H1 (cell line): ENCODE measurements around the gene CDH10. TPM values are rescaled to one million over a fixed set of nuclear protein-coding genes. Genes with fewer than 3 reads are reported as not detected.

ENCODE experiments used
- CTCF ChIA-PET: fragments of 300-600 bp; sonication (Branson Sonifier 250); formaldehyde crosslinking; loops from one replicate; lab custom pipeline; 2021; ENCODE audit not compliant: partially characterized antibody; lab: Charles Lee
- POLR2A ChIA-PET: fragments of 300-600 bp; sonication (Branson Sonifier 250); formaldehyde crosslinking; loops from one replicate; lab custom pipeline; 2021; ENCODE audit warnings: inconsistent platforms; ENCODE audit not compliant: partially characterized antibody; lab: Charles Lee
- DNase-seq, 2 experiments: peaks; one replicate each; pipeline versions ENCODE4 v3.0.0 to v3.0.0-alpha.2; 2010 to 2022; ENCODE audit warnings: low spot score in 2 of 2, low read depth in 1 of 2, mixed read lengths in 1 of 2
- FAIRE-seq: peaks from 2 replicates; lab custom pipeline; 2011; peaks lifted over from hg19 to GRCh38; lab: Jason Lieb, UNC
- H2AFZ ChIP-seq: 2 replicates; pipeline ENCODE4 v1.8.1; 2012; ENCODE audit warnings: low read length, inconsistent platforms
- H2AK5ac ChIP-seq: 2 replicates; pipeline ENCODE4 v1.6.1; 2013; ENCODE audit warnings: low read depth, low read length
- H2BK120ac ChIP-seq: replicated peaks from 2 replicates; pipeline ENCODE3; 2013; ENCODE audit warnings: low read depth, low read length, inconsistent platforms
- H2BK12ac ChIP-seq: 2 replicates; pipeline ENCODE4 v1.6.1; 2013; ENCODE audit warnings: low read depth, low read length
- H2BK15ac ChIP-seq: 2 replicates; pipeline ENCODE4 v1.6.1; 2013; ENCODE audit warnings: low read length
- H2BK20ac ChIP-seq: 2 replicates; pipeline ENCODE4 v1.6.1; 2013; ENCODE audit warnings: low read length
- H2BK5ac ChIP-seq: 2 replicates; pipeline ENCODE4 v1.6.1; 2013; ENCODE audit warnings: low read depth, low read length
- H3K14ac ChIP-seq: 2 replicates; pipeline ENCODE4 v1.6.1; 2013; ENCODE audit warnings: inconsistent platforms; ENCODE audit not compliant: insufficient read length
- H3K18ac ChIP-seq: 2 replicates; pipeline ENCODE4 v1.6.1; 2013; ENCODE audit warnings: low read length; ENCODE audit errors: extremely low read depth
- H3K23ac ChIP-seq: 2 replicates; pipeline ENCODE4 v1.6.1; 2013; ENCODE audit warnings: inconsistent platforms; ENCODE audit not compliant: insufficient read length
- H3K23me2 ChIP-seq: 2 replicates; pipeline ENCODE4 v1.6.1; 2013; ENCODE audit warnings: low read depth, low read length
- H3K27ac ChIP-seq: 2 replicates; pipeline ENCODE4 v1.6.1; 2011; ENCODE audit warnings: low read depth, low read length, inconsistent platforms
- H3K27me3 ChIP-seq, 4 experiments: replicated peaks in 1 of 4; 1 replicate in 1 of 4; 2 replicates in 3 of 4; pipeline versions ENCODE4 v1.6.1 to v1.8.1; 2011 to 2013; ENCODE audit warnings: low read length in 3 of 4, mild to moderate bottlenecking in 3 of 4, inconsistent platforms in 2 of 4, mixed read lengths in 2 of 4, moderate library complexity in 1 of 4; ENCODE audit not compliant: control insufficient read depth in 3 of 4, insufficient read depth in 3 of 4; ENCODE audit errors: extremely low read depth in 1 of 4
- H3K36me3 ChIP-seq, 4 experiments: 2 replicates each; pipeline versions ENCODE4 v1.6.1 to v1.8.1; 2011 to 2013; ENCODE audit warnings: mild to moderate bottlenecking in 4 of 4, low read length in 3 of 4, moderate library complexity in 2 of 4, control low read depth in 1 of 4, inconsistent platforms in 1 of 4; ENCODE audit not compliant: insufficient read depth in 4 of 4, control insufficient read depth in 2 of 4
- H3K4ac ChIP-seq: replicated peaks from 2 replicates; pipeline ENCODE3; 2013; ENCODE audit warnings: low read length, low read depth, mixed read lengths, inconsistent platforms; ENCODE audit not compliant: insufficient read length
- H3K4me1 ChIP-seq, 4 experiments: replicated peaks in 1 of 4; 1 replicate in 1 of 4; 2 replicates in 3 of 4; pipeline versions ENCODE4 v1.6.1 to v1.8.1; 2011 to 2013; ENCODE audit warnings: low read length in 3 of 4, inconsistent platforms in 2 of 4, mixed read lengths in 1 of 4; ENCODE audit not compliant: insufficient read depth in 4 of 4, control insufficient read depth in 3 of 4
- H3K4me2 ChIP-seq, 2 experiments: 2 replicates each; pipeline versions ENCODE4 v1.6.1 to v1.8.1; 2011 to 2013; ENCODE audit warnings: low read depth in 2 of 2, low read length in 2 of 2, control low read depth in 1 of 2, inconsistent platforms in 1 of 2, mild to moderate bottlenecking in 1 of 2; ENCODE audit not compliant: insufficient read depth in 1 of 2
- H3K4me3 ChIP-seq, 4 experiments: fragments of 200-600, 300-600 bp in 1 of 4; sonication (generic), shearing (Covaris generic), sonication (Bioruptor Twin) in 1 of 4; 2 replicates each; pipeline versions ENCODE4 v1.5.1 to v1.8.1; 2011 to 2016; ENCODE audit warnings: low read length in 4 of 4, low read depth in 3 of 4, control low read depth in 2 of 4, inconsistent platforms in 2 of 4, mild to moderate bottlenecking in 2 of 4, mixed read lengths in 1 of 4, moderate library complexity in 1 of 4; ENCODE audit not compliant: insufficient read depth in 2 of 4; ENCODE audit errors: extremely low read depth in 1 of 4
- H3K56ac ChIP-seq: replicated peaks from 2 replicates; pipeline ENCODE3; 2013; ENCODE audit warnings: low read depth, mild to moderate bottlenecking, mixed read lengths, low read length, inconsistent platforms; ENCODE audit not compliant: insufficient read length
- H3K79me1 ChIP-seq: 2 replicates; pipeline ENCODE4 v1.6.1; 2013; ENCODE audit warnings: low read depth, low read length, control low read depth
- H3K79me2 ChIP-seq, 2 experiments: 2 replicates each; pipeline versions ENCODE4 v1.6.1 to v1.8.1; 2012 to 2013; ENCODE audit warnings: low read length in 2 of 2, mild to moderate bottlenecking in 2 of 2, inconsistent platforms in 1 of 2; ENCODE audit not compliant: insufficient read depth in 2 of 2, control insufficient read depth in 1 of 2
- H3K9ac ChIP-seq, 4 experiments: replicated peaks in 1 of 4; 1 replicate in 1 of 4; 2 replicates in 3 of 4; pipeline versions ENCODE4 v1.6.1 to v1.8.1; 2011 to 2013; ENCODE audit warnings: low read depth in 3 of 4, low read length in 3 of 4, control low read depth in 2 of 4, mild to moderate bottlenecking in 2 of 4, moderate library complexity in 2 of 4, inconsistent platforms in 1 of 4; ENCODE audit errors: extremely low read depth in 1 of 4
- H3K9me3 ChIP-seq, 2 experiments: 2 replicates each; pipeline versions ENCODE4 v1.6.1 to v1.8.1; 2012 to 2013; ENCODE audit warnings: mild to moderate bottlenecking in 2 of 2, moderate library complexity in 2 of 2, control low read depth in 1 of 2, inconsistent platforms in 1 of 2, low read depth in 1 of 2, low read length in 1 of 2, mixed read lengths in 1 of 2; ENCODE audit not compliant: insufficient read depth in 2 of 2
- H4K20me1 ChIP-seq, 2 experiments: replicated peaks in 1 of 2; 2 replicates each; pipeline versions ENCODE3 to v1.8.1; 2011 to 2013; ENCODE audit warnings: inconsistent platforms in 2 of 2, low read length in 2 of 2, mild to moderate bottlenecking in 1 of 2; ENCODE audit not compliant: insufficient read depth in 2 of 2, control insufficient read depth in 1 of 2
- H4K5ac ChIP-seq: 2 replicates; pipeline ENCODE4 v1.6.1; 2013; ENCODE audit warnings: low read length, low read depth, mixed read lengths, inconsistent platforms; ENCODE audit not compliant: insufficient read length
- H4K8ac ChIP-seq: 2 replicates; pipeline ENCODE4 v1.8.0; 2013; ENCODE audit warnings: mild to moderate bottlenecking, moderate library complexity, low read length, inconsistent platforms; ENCODE audit not compliant: insufficient read depth; ENCODE audit errors: extremely low read depth
- H4K91ac ChIP-seq: replicated peaks from 2 replicates; pipeline ENCODE3; 2013; ENCODE audit warnings: low read length, mixed read lengths, inconsistent platforms; ENCODE audit not compliant: insufficient read length
- BACH1 ChIP-seq: IDR thresholded peaks from 2 replicates; pipeline ENCODE4 v1.6.1; 2012; ENCODE audit warnings: low read length, improper control_type of control experiment
- BRCA1 ChIP-seq: IDR thresholded peaks from 2 replicates; pipeline ENCODE4 v1.6.1; 2012; ENCODE audit warnings: low read depth, low read length, improper control_type of control experiment
- CBX5 ChIP-seq: fragments of 300-800, 300-1000 bp; sonication (generic); IDR thresholded peaks from 2 replicates; pipeline ENCODE4 v1.7.1; 2016; ENCODE audit warnings: antibody characterized with exemption, low read length, low read depth
- CEBPB ChIP-seq: IDR thresholded peaks from 2 replicates; pipeline ENCODE4 v1.6.1; 2012; ENCODE audit warnings: low read depth, low read length
- CTBP2 ChIP-seq: IDR thresholded peaks from 2 replicates; pipeline ENCODE4 v1.7.0; 2011; ENCODE audit warnings: borderline replicate concordance, mild to moderate bottlenecking, moderate library complexity, mixed read lengths, low read length; ENCODE audit not compliant: insufficient read depth, insufficient read length
- CTCF ChIP-seq, 3 experiments: IDR thresholded peaks; 1 replicate in 2 of 3; 2 replicates in 1 of 3; pipeline versions ENCODE4 v1.5.1 to v1.6.1; 2011; ENCODE audit warnings: low read length in 3 of 3, mild to moderate bottlenecking in 3 of 3, inconsistent platforms in 2 of 3, low read depth in 1 of 3, moderate library complexity in 1 of 3; ENCODE audit not compliant: insufficient read depth in 1 of 3; ENCODE audit errors: control extremely low read depth in 1 of 3
- E2F6 ChIP-seq: IDR thresholded peaks from 2 replicates; pipeline ENCODE4 v1.6.1; 2012; ENCODE audit warnings: inconsistent platforms
- JUN ChIP-seq: IDR thresholded peaks from 2 replicates; pipeline ENCODE4 v1.6.1; 2011; ENCODE audit warnings: low read depth, mild to moderate bottlenecking, improper control_type of control experiment, low read length
- RNF2 ChIP-seq: fragments of 200-900, 300-1000 bp; sonication (generic); IDR thresholded peaks from 2 replicates; pipeline ENCODE4 v1.7.1; 2016; ENCODE audit warnings: borderline replicate concordance, low read depth, mild to moderate bottlenecking, antibody characterized with exemption, low read length; ENCODE audit not compliant: poor library complexity, severe bottlenecking; ENCODE audit errors: missing control alignments
- SRF ChIP-seq: IDR thresholded peaks from 2 replicates; pipeline ENCODE4 v1.6.1; 2011; ENCODE audit warnings: mild to moderate bottlenecking, low read depth, low read length, moderate library complexity
- TBP ChIP-seq: IDR thresholded peaks from 2 replicates; pipeline ENCODE4 v1.6.1; 2011; ENCODE audit warnings: low read depth, low read length, improper control_type of control experiment
- WGBS, 2 experiments: shearing (Covaris generic) in 1 of 2; methylation state at CpG; one replicate each; pipeline versions ENCODE4 v1.1.6 to v1.1.7; 2013 to 2015; ENCODE audit warnings: low lambda C conversion rate in 2 of 2, mixed read lengths in 2 of 2, inconsistent platforms in 1 of 2, low coverage in 1 of 2, missing lambda C conversion rate in 1 of 2; ENCODE audit not compliant: insufficient replicate concordance in 2 of 2, insufficient coverage in 1 of 2, insufficient read length in 1 of 2; ENCODE audit errors: extremely low coverage in 1 of 2, missing lambda C conversion rate in 1 of 2; 5-methylcytosine and 5-hydroxymethylcytosine counted together
- polyA plus RNA-seq, 7 experiments: library from polyadenylated mRNA; depleted of rRNA in 3 of 7; stranded (reverse) in 5 of 7; unstranded in 2 of 7; fragments of >200 nt in 5 of 7; fragments of 200-250 nt in 2 of 7; gene quantifications; 1 replicate in 5 of 7; 2 replicates in 1 of 7; 4 replicates in 1 of 7; pipeline versions ENCODE4 v1.2.1 to v1.2.3, GENCODE V29; 2011 to 2013; ENCODE audit warnings: missing spikeins in 2 of 7, mixed read lengths in 2 of 7
- total RNA-seq: library from RNA; stranded (reverse); fragmentation: NEBNext Ultra II Directional; extraction: Animal tissue kit (Norgen Biotek cat#: 25700); gene quantifications from 2 replicates; pipeline ENCODE4 v1.2.1, GENCODE V29; 2021

The CDH10 gene
- total and polyA plus RNA-seq, 2 of the 8 experiments (the other 6 are each of a cell fraction or from before 2014, with no cell fraction given): 0.11 TPM; not detected in 1

- Histone ChIP-seq H4K5ac (no peak overlapping the region), H3K18ac (no peak overlapping the region)
- no peak for TF ChIP-seq SRF
- no peak for TF ChIP-seq E2F6
- no peak for TF ChIP-seq CEBPB
- no peak for TF ChIP-seq CBX5
- no peak for TF ChIP-seq RNF2
- no peak for TF ChIP-seq CTCF (IDR thresholded peaks at IDR 0.05; ENCODE audit: control extremely low read depth in 1 of 3, insufficient read depth in 1 of 3, low read depth in 1 of 3, low read length in 3 of 3)
- TF ChIP-seq JUN: no peak
- TF ChIP-seq CTBP2: no peak
- TF ChIP-seq BRCA1: no peak
- TF ChIP-seq BACH1: no peak
- no peak for TF ChIP-seq TBP
Observed at GRCh38 chr5:24615159-24615558, 29.6 kb downstream of the CDH10 start.

More at GRCh38 chr5:24615159-24615558, 29.6 kb downstream of the CDH10 start:
- Histone ChIP-seq H3K4me3 (no peak overlapping the region), H4K91ac (no peak overlapping the region), H3K9ac (no peak overlapping the region), H2BK12ac (no peak overlapping the region), H2BK15ac (no peak overlapping the region), H2BK120ac (no peak overlapping the region), H3K27me3 (no peaks in the 10 kb centered on the region), H2BK5ac (no peak overlapping the region), H3K23me2 (no peaks in the 10 kb centered on the region), H2AK5ac (no peak overlapping the region), H3K79me1 (no peaks in the 10 kb centered on the region), H2AFZ (0 out of 2 replicates have a peak overlapping the region, but pooled peaks have one; percentile 47), H4K20me1 (no peaks in the 10 kb centered on the region), H3K79me2 (no peaks in the 10 kb centered on the region), H3K56ac (no peak overlapping the region), H3K27ac (no peak overlapping the region), H3K4me2 (no peak overlapping the region), H3K23ac (no peak overlapping the region), H2BK20ac (no peak overlapping the region), H3K9me3 (no peaks in the 10 kb centered on the region), H3K4me1 (no peaks in the 10 kb centered on the region), H3K4ac (no peak overlapping the region), H3K36me3 (no peaks in the 10 kb centered on the region), H4K8ac (no peak overlapping the region), H3K14ac (no peak overlapping the region)
- FAIRE-seq (no peak), DNase-seq (no peak)
- 83 to 100% methylated on average over 1 to 4 of the region's 4 CpGs for WGBS, 2 experiments
- POLR2A ChIA-PET: no interaction called here
- CTCF ChIA-PET: no interaction called here
